NCI-H226 (cell line): ENCODE data around the gene PHC2.

Experiments
- DNase-seq: peaks from one replicate; pipeline ENCODE4 v3.0.0-alpha.2; 2015

PHC2 gene

GRCh38 chr1:33388805-33389771 lies 41.8 kb downstream of the PHC2 start:
- no peak for DNase-seq

GRCh38 chr1:33387625-33388024 lies 43.3 kb downstream of the PHC2 start:
- peak; percentile 89 for DNase-seq

- DNase-seq: no peak
These were observed 45.6 kb downstream of the PHC2 start for GRCh38 chr1:33385251-33385650.

DNA sequence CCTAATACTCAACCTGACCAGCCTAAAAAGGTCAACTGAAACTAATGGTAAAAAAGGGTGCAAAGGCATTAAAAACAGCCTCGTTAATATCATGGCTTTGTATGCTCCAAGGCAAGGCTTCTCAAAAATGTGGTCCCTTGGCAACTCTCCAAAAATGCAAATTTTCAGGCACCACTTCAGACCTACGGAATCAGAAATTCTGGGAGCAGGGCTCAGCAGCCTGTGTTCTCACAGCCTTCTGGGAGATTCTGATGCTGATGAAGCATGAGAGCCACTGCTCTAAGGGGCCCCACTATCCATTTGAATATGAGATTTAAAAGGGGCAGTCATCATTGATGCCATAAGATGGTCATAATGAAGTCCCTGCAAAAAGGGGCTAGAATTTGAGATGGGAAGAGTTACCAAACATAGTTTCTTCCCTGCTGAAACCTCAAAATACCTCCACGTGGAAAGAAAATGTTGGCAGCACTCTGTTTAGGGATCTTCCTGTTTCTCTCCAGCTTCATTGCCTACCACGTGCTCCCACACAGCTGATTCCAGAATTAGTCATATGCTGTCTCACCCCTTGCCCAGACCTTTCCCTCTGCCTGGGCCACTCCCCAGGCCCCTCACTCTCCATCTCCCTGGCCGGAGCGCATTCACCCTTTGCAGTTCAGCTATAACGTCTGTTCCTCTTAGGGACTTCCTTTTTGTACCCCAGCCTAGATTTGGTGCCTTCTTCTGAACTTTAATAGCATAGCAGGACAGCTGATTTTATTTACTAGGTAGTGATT lies 46.7 kb downstream of the PHC2 start:
- DNase-seq: peak; percentile 74

DNA sequence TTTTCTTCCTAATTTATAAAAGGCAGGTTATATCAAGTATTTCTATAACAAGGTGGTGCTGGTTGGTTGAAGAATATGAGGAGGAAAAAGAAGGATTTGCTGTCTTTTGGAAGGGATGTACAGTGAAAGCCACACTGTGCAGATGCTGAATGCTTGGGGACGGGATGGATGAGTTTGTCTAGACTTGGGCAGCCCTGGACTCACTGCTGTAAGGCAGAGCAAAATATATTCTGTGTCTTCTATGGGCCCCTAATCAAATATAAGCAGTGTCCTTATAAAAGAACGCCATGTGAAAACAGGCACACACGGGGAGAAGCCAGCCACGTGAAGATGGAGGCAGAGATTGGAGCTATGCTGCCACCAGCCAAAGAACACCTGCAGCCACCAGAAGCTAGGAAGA lies 47.4 kb downstream of the PHC2 start:
- no peak for DNase-seq

DNA sequence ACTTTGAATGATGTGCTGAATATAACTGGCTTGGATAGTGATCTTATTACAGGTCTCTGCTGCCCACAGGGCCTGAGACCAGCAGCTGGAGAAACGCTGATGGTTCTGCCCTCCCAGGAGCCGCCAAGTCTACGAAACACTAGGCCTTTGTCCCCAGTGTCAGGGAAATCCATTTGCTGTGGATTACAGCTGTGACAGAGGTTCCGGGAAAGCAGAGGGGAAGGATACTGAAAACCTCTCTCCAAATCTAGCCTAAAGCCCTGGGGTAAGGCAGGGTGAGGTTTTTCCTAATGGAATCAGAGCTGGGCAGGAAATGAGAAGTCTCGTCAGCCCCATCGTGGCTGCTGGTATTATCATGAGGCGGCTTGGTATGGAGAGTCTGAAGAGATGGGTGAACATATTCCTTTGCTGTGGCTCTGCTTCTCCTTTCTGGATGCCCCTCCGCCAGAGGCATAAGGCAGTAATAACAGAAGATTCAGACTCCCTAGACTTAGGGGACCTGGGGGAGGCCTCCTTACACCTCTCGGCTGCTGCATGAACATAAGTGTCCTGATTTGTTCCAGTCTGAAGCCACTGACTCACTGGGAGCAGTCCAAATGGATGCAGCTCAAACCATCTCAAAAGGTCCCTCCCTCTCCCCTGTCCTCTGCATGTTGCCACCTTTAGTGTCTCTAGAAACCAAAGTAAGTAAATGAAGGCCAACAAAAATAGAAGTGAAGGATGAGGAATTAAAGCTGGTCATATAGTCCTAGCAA lies 48.1 kb downstream of the PHC2 start:
- no peak for DNase-seq

GRCh38 chr1:33381977-33382376 lies 48.9 kb downstream of the PHC2 start:
- no peak for DNase-seq

GRCh38 chr1:33380811-33381210 lies 50.1 kb downstream of the PHC2 start:
- DNase-seq: no peak

DNA sequence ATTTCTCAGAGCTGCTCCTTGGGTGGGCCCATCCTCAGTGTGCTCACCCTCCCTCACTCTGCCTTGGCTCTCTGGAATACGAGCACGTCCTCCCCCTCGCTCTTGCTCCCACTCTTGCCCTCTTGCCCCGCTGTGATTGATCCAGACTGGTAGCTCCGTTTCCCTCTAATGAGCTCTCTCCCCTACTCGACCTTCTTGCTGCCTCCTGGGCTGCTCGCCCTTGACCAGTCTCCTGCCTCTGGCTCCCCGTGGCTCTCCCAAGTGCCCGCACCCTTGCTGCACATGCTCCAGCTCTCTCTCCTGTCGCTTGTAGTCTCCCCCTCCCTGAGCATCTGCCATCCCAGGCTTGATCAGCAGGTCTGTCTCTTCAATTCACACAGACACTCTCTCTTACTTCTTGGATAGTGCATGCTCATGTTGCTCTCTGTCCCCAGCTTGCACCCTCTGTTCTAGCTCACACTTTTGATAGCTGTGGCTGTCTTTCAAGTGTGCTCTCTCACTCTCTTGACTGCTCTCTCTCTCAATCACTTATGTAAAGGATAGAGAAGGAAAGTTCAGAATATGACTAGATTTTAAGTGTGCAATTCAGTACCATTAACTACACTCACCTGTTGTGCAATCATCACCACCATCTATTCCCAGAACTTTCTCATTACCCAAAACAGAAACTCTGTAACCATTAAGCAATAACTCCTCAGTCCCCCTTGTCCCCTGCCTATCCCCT lies 51.1 kb downstream of the PHC2 start:
- DNase-seq: no peak

DNA sequence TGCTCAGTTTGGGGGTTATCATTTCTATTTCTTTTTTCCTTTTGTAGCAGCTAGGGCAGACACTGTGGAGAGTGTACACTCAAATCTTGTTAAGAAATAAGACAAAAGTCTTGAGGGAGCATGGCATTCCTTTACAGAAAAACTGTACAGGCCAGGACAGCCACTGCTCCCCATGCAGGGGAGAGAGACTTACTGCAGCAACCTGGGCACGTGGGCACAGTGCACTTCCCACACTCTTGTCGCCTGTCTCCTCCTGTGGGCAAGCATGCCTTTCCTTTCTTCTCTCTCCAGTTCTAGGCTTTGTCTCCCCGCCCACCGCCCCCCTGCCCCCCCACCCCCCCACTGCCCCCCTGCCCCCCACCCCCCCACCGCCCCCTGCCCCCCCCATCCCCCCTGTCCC lies 51.9 kb downstream of the PHC2 start:
- DNase-seq: no peak

GRCh38 chr1:33378524-33378923 lies 52.4 kb downstream of the PHC2 start:
- no peak for DNase-seq

- no peak for DNase-seq
These were observed 53.1 kb downstream of the PHC2 start for GRCh38 chr1:33377756-33378155.

DNA sequence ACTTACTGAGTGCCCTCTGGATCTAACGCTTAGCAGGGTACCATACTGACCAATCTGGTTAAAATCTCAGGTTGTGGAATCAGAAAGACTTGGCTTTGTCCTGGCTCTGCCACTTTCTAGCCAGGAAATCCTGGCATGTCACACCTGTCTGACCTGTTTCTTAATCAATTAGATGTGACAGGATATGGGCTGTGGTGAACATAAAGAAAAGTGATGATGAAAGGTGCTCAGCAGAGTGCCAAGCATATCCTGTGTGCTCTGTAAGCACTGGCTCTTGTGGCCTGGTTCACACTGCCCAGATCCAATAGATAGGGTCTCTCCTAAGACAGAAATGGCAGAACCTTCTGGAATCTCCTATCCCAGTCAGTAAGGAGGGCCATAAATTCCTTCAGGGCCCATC lies 53.9 kb downstream of the PHC2 start:
- DNase-seq: no peak

DNA sequence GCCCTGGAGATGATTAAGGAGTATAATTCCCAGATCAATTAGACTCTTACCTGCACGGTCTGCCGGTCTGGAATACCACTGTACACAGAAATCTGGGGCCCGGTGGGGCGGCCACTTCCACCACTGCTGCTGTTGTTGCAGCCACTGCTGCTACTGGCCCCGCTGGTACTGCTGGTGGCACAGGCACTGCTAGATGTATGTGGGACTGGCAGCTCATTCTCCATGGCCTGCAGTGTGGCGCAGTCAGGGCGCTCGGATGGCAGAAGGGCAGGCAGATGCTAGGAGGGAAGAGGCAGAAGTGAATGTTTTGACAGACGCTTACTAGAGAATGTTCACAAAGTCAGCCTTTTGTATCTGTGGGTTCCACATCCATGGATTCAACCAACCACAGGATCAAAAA lies 55.6 kb downstream of the PHC2 start:
- DNase-seq: no peak

- no peak for DNase-seq
These were observed 56.4 kb downstream of the PHC2 start for GRCh38 chr1:33374336-33375105.

DNA sequence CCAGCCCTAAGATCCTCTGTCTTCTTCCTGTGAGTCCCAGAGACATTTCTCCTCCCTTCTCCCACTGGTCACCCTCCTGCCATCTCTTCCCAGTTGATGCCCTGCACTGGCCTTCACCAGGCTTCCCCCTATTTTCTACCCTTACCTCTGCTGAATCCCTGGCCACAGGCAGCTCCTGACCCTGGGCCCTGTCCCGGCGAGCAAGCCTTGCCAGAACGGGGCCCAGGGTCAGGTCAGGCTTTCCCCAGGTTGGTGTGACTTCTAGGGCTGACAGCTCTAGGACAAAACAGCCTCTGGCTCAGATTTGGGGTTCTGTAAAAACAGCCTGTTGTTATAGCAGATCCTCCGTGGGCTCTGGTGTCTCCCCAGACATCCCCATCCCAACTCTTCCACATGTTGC lies 57.3 kb downstream of the PHC2 start:
- no peak for DNase-seq

- DNase-seq: no peak
These were observed 58.2 kb downstream of the PHC2 start for GRCh38 chr1:33372677-33373076.

GRCh38 chr1:33372162-33372561 lies 58.7 kb downstream of the PHC2 start:
- no peak for DNase-seq

- DNase-seq: no peak
These were observed 59.6 kb downstream of the PHC2 start for GRCh38 chr1:33371334-33371733.

DNA sequence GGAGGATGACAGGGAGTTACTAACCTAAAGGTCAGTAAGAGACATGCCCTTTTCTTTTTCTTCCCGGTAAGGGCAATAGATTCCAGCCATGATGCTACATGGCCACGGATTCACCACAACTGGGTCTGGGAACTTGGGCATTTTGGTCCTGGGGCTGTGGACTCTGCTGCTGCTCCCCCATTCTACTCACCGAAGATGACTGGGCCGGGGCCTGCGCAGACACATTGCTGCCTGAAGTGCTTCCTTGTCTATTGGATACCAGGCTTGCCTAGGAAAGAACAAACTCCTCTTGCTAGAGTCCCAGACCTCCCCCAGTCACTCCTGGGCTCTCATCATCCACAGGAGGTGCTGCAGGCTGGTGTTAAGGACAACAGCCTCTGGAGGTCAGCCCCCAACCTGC lies 60.1 kb downstream of the PHC2 start:
- no peak for DNase-seq

DNA sequence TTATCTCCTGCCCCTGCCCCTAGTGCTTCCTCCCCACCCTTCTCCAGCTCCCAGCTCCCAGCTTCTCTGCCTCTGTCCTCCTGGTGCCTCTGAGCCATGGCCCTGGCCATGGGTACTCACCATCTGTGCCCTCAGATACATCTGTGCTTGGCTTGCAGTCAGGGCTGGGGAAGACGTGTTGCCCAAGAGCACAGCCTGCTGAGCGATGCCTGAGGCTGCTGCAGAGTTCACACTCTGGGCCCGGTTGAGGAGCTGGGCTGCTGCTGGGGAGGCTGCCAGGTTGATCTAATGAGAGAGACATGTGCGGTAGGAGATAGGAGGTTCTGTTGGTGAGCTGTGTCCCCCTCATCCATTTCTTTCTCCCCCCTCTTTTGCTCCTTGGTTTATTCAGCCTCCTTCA lies 60.6 kb downstream of the PHC2 start:
- DNase-seq: peak; percentile 68

DNA sequence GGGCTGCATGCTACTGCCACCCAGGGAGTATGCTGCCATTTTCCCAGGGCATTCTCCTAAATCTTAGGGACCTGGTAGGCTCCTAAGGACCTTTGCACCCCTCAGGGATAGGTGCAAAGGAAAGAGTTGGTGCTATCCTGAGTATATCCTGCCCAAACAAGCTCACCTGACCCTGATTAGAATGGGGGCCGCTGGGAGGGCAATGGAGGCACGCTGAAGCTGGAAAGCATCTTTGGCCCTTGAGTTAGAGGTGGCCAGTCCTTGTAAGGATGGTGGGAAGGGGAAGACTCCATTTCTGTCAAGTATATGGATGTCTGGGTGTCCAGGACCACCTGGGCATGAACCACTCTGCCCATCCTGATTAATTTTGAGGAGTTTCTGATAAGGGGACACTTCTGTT lies 61.1 kb downstream of the PHC2 start:
- no peak for DNase-seq
